ENCODE measurements around the gene ARID4A. TPM values are rescaled to one million over a fixed set of nuclear protein-coding genes. Genes with fewer than 3 reads are reported as not detected.
"Not testable (repeated sequence)": the region's sequence is repeated elsewhere in the genome, so short reads cannot be mapped to it uniquely, and the experiment has no call there.

Gene ARID4A
- polyA plus RNA-seq (ENCODE audit: insufficient read length), result 38.9 TPM
- long read RNA-seq, donor 1, partial matches to known transcripts, result 20 of 20 reads
- long read RNA-seq, donor 1, other reads (novel, unspliced or antisense), result 0 of 20 reads
- long read RNA-seq, donor 2, partial matches to known transcripts, result 0 of 1 reads
- long read RNA-seq, donor 2, other reads (novel, unspliced or antisense), result 0 of 1 reads
- long read RNA-seq, donor 3, result 0 reads
- long read RNA-seq, donor 4, result 0 reads
- long read RNA-seq, donor 5, result 0 reads
- long read RNA-seq, donor 6, partial matches to known transcripts, result 0 of 1 reads
- long read RNA-seq, donor 6, other reads (novel, unspliced or antisense), result 0 of 1 reads
- long read RNA-seq, donor 7, partial matches to known transcripts, result 5 of 5 reads
- long read RNA-seq, donor 7, other reads (novel, unspliced or antisense), result 0 of 5 reads
- long read RNA-seq, donor 8, result 0 reads

DNA sequence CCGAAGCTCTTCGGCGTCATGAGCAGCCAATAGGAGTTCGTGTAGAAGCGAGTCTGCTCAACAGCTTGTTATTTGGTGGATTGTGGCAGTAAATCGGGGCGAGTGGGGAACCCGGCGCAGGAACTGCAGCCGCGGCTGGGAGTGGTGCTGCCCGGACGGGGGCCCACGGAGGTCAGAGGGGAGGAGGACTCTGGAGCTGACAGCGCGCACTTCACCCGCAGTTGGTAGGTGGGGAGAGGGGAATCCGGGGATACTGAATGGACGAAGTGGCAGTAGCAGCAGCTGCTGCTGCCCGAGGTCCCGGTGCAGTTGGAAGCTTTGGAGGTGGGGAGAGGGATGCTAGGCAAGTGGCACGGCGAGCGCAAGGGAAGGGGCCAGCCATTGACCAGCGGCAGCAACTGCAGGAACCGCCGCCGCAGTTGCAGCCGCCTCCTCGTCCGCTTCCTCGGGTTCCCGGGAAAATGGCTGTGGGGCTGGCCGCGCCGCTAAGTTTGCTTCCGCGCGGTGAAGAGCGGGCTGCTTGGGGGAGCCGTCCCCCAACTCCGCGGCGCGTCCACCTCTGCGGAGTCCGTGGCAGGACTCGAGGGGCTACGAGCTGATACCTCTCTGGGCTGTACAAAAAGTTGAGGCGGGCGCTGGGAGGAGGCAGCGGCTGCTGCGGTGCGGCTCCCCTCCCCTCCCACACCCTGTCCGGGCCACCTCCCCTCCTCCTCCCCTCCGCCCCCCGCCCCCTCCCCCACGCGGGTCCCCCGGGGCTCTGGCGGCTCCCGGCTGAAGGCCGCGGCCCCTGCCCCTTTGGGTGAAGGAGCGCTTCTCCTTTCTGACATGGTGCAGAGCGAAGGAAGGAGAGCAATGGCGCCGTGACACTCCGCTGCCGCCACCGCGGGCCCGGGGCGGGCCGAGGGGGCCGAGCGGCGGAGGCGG is at the start of gene ARID4A:
Gene ARID4A (plus strand): TSS at position 79 of the 924 bp plus-strand sequence. CDS start 1,300 bp downstream, outside the sequence.
- peak; percentile 20 for DNase-seq

DNA sequence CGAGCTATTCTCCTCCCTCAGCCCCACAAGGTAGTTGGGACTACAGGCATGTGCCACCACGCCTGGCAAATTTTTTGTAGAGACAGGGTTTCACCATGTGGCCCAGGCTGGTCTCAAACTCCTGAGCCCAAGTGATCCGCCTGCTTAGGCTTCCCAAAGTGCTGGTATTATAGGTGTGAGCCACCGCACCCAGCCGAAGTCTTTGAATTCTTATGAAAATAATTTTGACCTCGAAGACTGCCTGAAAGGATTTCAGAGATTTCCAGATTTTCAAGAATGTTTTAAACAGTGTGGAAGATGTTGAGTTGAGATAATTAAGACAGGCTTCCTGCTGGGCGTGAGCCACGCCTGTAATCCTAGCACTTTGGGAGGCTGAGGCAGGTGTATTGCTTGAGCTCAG is 48.7 kb upstream of the ARID4A start:
- no peak for DNase-seq

- no peak for DNase-seq
Measured at GRCh38 chr14:58258156-58258555, 40.2 kb upstream of the ARID4A start.

GRCh38 chr14:58262005-58262404 is 36.4 kb upstream of the ARID4A start:
- not testable (repeated sequence) for DNase-seq

GRCh38 chr14:58265401-58265800 is 33.0 kb upstream of the ARID4A start:
- DNase-seq, result peak; percentile 43

- no peak for DNase-seq
Measured at GRCh38 chr14:58270628-58271027, 27.7 kb upstream of the ARID4A start.

DNA sequence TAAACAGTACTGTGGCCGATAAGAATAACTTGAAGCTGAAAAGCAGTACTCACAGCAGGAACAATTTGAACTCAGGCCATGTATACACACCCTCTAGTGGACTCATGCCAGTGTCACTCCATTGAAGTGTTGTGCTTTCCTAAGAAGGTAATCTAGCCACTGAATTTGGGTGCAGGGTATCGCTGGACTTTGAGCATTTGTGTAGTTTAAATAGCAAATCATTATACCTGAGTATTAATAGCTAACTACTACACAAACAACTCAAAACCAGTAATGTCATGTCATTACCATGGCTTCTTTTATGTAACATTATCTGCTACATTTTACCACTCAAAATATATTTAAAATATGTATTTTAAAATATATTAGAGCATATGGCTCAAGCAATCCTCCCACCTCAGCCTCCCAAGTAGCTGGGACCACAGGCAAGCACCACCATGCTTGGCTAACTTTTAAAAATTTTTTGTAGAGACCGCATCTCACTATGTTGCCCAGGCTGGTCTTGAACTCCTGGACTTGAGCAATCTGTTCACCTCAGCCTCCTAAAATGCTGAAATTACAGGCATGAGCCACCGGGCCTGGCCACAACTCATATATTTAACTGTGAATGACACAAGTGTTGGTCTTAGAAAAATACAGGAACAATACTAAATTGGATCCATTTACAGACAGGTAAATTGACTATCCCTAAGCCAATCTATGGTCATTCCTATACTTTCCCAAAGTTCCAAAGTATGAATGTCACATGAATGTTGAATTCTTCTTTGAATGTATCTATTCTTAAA is 25.6 kb upstream of the ARID4A start:
- DNase-seq, result no peak

DNA sequence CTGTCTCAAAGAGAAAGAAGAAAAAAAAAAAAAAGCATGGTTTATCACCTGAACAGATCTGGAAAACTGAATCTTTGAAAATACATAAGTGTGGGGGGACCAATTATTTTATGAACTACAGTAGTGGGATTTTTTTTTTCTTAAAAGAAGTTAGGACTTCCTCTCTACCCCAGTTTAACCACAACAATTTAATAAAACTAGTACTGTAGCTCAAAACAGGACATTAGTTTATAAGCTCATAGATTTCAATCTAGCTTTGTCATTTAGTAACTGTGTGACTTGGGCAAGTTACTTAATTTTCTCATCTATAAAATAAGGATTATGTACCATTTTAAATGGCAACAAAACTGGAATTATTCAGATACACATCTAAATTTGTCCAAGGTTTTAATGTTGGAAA is 23.5 kb upstream of the ARID4A start:
- no peak for DNase-seq

GRCh38 chr14:58275527-58276190 is 22.7 kb upstream of the ARID4A start:
- no peak for DNase-seq

DNA sequence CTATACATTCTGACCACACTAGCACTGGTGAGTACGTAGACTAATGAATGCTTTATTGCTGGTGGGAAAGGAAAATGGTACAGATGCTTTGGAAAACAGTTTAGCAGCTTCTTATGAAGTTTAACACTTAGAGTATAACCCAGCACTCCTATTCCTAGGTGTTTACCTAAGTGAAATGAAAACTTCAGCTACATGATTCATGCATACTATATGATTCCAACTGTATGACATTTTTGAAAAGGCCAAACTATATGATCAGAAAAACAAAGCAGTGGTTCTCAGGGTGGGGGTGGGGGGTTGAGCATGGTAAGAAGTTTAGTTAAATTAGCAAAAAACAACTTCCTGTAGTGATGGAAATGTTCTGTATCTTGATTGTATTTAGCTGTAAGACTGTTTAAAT is 22.1 kb upstream of the ARID4A start:
- DNase-seq, result no peak

DNA sequence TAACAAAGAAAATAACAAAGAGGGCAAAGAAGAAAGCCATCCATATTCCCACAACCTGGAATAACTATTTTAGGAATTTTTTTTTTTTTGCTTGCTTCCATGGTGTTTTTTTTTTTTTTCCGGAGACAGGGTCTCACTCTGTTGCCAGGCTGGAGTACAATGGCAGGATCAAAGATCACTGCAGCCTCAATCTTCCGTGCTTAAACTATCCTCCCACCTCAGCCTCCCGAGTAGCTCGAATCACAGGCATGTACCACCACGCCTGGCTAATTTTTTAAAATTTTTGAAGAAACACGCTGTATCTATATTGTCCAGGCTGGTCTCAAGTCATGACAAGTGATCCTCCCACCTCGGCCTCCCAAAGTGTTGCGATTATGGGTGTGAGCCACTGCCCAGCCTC is 20.2 kb upstream of the ARID4A start:
- no peak for DNase-seq

DNA sequence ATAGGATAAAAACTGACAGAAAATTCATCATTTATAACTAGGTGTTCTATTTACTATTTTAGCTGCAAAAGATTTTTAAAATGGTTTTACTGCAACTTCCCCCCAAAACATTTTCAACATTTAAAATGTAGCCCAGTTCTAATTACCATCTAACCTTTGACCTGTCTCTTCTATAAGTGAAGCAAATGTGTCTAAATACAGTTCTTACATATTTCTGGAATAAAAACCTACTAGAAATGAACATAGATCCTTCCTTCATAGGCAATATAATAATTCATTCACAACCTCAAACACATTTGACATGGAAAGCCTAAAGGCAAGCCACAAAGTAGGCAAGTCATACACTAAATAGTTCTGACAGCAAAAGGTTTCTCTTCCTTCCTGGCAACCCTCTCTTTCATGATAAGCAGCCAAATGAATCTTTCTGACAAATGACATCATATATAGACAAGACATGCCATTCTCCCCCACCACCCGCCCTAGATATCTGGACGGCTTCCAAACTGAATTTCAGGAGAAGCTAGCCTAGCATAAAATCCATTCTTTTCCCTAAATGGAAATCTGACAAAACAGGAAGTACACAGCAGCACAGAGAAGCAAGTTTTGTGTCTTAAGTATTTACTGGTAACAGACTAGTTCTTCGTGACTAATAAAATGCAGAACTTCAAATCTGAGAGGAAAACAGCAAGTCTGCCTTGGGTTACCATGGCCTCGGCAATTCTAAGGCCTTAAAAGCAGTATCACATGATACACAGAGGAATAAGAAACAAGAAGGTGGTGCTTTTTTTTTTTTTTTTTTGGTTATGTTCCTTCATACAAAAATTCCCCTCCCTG is 17.2 kb upstream of the ARID4A start:
- DNase-seq, result no peak

DNA sequence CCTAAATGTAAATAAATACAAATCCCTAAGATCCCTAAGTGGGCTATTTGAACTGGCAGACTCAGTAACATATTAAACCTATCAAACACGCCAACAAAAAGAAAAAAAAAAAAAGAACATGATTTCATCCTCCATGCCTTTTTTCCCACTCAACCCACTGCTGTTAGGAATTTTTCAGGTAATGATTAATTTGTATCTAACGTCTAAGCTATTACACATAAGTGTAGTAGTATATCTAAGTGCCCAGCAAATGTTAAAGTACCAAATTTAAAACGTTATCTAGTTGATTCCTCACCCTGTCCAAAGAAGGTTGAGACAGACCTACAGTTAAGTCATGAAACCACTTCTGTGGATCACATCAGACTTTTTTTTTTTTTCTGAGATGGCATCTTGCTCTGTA is 16.4 kb upstream of the ARID4A start:
- no peak for DNase-seq

- DNase-seq, result no peak
Measured at GRCh38 chr14:58282925-58283593, 15.3 kb upstream of the ARID4A start.

- DNase-seq, result no peak
Measured at GRCh38 chr14:58283730-58284129, 14.6 kb upstream of the ARID4A start.

GRCh38 chr14:58285132-58285531 is 13.2 kb upstream of the ARID4A start:
- no peak for DNase-seq

- no peak for DNase-seq
Measured at GRCh38 chr14:58287607-58288042, 10.7 kb upstream of the ARID4A start.

- no peak for DNase-seq
Measured at GRCh38 chr14:58288106-58288792, 10.1 kb upstream of the ARID4A start.

DNA sequence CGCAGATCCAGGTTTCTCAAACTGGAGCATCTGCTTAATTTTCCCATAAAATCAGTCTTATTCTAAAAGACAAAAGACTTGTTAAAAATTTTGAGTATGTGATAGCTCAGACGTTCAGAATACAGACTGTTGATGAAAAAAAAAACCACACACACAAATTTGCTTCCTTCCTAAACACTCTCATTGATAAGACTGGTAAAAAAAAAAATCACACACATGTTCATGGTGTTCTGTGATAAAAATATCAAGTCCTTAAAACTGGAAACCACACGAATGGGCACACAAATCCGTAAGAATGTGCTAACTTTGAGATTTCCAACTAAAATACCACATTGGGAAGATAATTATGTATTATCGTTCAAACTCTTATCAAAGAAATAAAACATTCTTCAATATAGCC is 6.7 kb upstream of the ARID4A start:
- no peak for DNase-seq

Data from left kidney (tissue), 8 donors.